GM23338 (cell line): Measurements from ENCODE around the gene ZNF622. TPM values are rescaled to one million over a fixed set of nuclear protein-coding genes. Genes with fewer than 3 reads are reported as not detected.

Experiments
- ATAC-seq: fragments of 200-7000 bp; cut with Tn5 transposase; 3 replicates; pipeline ENCODE4 v1.9.1; 2020
- DNase-seq: peaks from one replicate; pipeline ENCODE4 v3.0.0-alpha.2; 2015; ENCODE audit warnings: low spot score
- H2AFZ ChIP-seq: fragments of 200-600 bp; sonication (generic); 2 replicates; pipeline ENCODE4 v1.8.0; 2016; ENCODE audit warnings: antibody characterized with exemption, mild to moderate bottlenecking, moderate library complexity
- H3F3A ChIP-seq: fragments of 200-600 bp; sonication (generic); replicated peaks from 2 replicates; pipeline ENCODE4 v1.8.0; 2017; ENCODE audit warnings: antibody characterized with exemption, mixed run types, low read depth
- H3K27ac ChIP-seq: fragments of 200-600 bp; sonication (generic); 2 replicates; pipeline ENCODE4 v1.6.1; 2016; ENCODE audit warnings: low read depth
- H3K27me3 ChIP-seq: fragments of 200-600 bp; sonication (generic); 2 replicates; pipeline ENCODE4 v1.8.0; 2016; ENCODE audit warnings: mild to moderate bottlenecking, mixed run types, moderate library complexity; ENCODE audit not compliant: insufficient read depth
- H3K36me3 ChIP-seq: fragments of 200-600 bp; sonication (generic); 2 replicates; pipeline ENCODE4 v1.8.0; 2016; ENCODE audit warnings: mild to moderate bottlenecking; ENCODE audit not compliant: insufficient read depth
- H3K4me1 ChIP-seq: fragments of 200-600 bp; sonication (generic); 2 replicates; pipeline ENCODE4 v1.8.0; 2016; ENCODE audit warnings: mild to moderate bottlenecking, moderate library complexity; ENCODE audit not compliant: insufficient read depth
- H3K4me2 ChIP-seq: fragments of 200-600 bp; sonication (generic); 2 replicates; pipeline ENCODE4 v1.7.1; 2017; ENCODE audit warnings: mixed run types
- H3K4me3 ChIP-seq: fragments of 200-600 bp; sonication (generic); 2 replicates; pipeline ENCODE4 v1.6.1; 2016; ENCODE audit warnings: mixed run types
- H3K79me2 ChIP-seq: fragments of 200-600 bp; sonication (generic); replicated peaks from 2 replicates; pipeline ENCODE4 v1.8.0; 2017; ENCODE audit warnings: mild to moderate bottlenecking; ENCODE audit not compliant: insufficient read depth
- H3K9me2 ChIP-seq: fragments of 200-600 bp; sonication (generic); 2 replicates; pipeline ENCODE4 v1.8.0; 2017; ENCODE audit not compliant: insufficient read depth
- H4K20me1 ChIP-seq: fragments of 200-600 bp; sonication (generic); replicated peaks from 2 replicates; pipeline ENCODE4 v1.8.0; 2017; ENCODE audit warnings: mild to moderate bottlenecking; ENCODE audit not compliant: insufficient read depth
- H3K27ac Mint-ChIP-seq: 2 replicates; pipeline ENCODE4 v1.8.0; 2020; ENCODE audit warnings: inconsistent platforms, mild to moderate bottlenecking, moderate library complexity, mixed read lengths
- H3K27me3 Mint-ChIP-seq: 3 replicates; pipeline ENCODE4 v1.8.0; 2022; ENCODE audit warnings: low read depth, mild to moderate bottlenecking, moderate library complexity, mixed read lengths, inconsistent platforms; ENCODE audit not compliant: insufficient read depth, poor library complexity
- H3K36me3 Mint-ChIP-seq: 3 replicates; pipeline ENCODE4 v1.8.0; 2021; ENCODE audit warnings: low read depth, mild to moderate bottlenecking, inconsistent platforms, moderate library complexity, mixed read lengths
- H3K4me1 Mint-ChIP-seq: 3 replicates; pipeline ENCODE4 v1.8.0; 2020; ENCODE audit warnings: mild to moderate bottlenecking, inconsistent platforms, mixed read lengths
- H3K4me3 Mint-ChIP-seq: 3 replicates; pipeline ENCODE4 v1.8.0; 2021; ENCODE audit warnings: moderate library complexity, mild to moderate bottlenecking, inconsistent platforms, mixed read lengths
- H3K9me3 Mint-ChIP-seq: 3 replicates; pipeline ENCODE4 v1.8.0; 2020; ENCODE audit warnings: moderate library complexity, mild to moderate bottlenecking, inconsistent platforms, mixed read lengths
- CTCF ChIP-seq, 2 experiments: fragments of 200-600 bp in 1 of 2; sonication (generic) in 1 of 2; conservative IDR thresholded peaks; 2 replicates each; pipeline versions ENCODE4 v1.5.1 to v1.6.1; 2016 to 2017; ENCODE audit warnings: antibody characterized with exemption in 2 of 2, low read depth in 2 of 2, mild to moderate bottlenecking in 2 of 2, moderate library complexity in 1 of 2
- ETS1 ChIP-seq: IDR thresholded peaks from 2 replicates; pipeline ENCODE4 v1.6.1; 2016; ENCODE audit warnings: antibody characterized with exemption
- EZH2phosphoT487 ChIP-seq: fragments of 200-600 bp; sonication (generic); IDR thresholded peaks from one replicate; pipeline ENCODE4 v1.8.1; 2018; ENCODE audit warnings: antibody characterized with exemption; ENCODE audit not compliant: unreplicated experiment
- POLR2AphosphoS5 ChIP-seq: IDR thresholded peaks from 2 replicates; pipeline ENCODE4 v1.6.1; 2016; ENCODE audit warnings: antibody characterized with exemption, low read depth
- STAT1 ChIP-seq: IDR thresholded peaks from one replicate; pipeline ENCODE4 v1.6.1; 2016; ENCODE audit warnings: antibody characterized with exemption; ENCODE audit not compliant: unreplicated experiment
- ZNF114 ChIP-seq: fragments of 250-450 bp; sonication (Bioruptor Pico); IDR thresholded peaks from 2 replicates; pipeline ENCODE4 v1.5.0; 2020; ENCODE audit warnings: mild to moderate bottlenecking, moderate library complexity
- polyA plus RNA-seq: library from polyadenylated mRNA; unstranded; fragments of >200 nt; fragmentation: Nextera tagmentation; extraction: Ambion mirVana; gene quantifications from 2 replicates; pipeline ENCODE4 v1.2.1, GENCODE V29; 2016
- total RNA-seq: library from RNA; depleted of rRNA; stranded (reverse); fragments of >200 nt; shearing (Covaris generic); gene quantifications from 2 replicates; pipeline ENCODE4 v1.2.3, GENCODE V29; 2014
- TF ChIP-seq, protein P1 (sequence below): fragments of 250-450 bp; sonication (Bioruptor Pico); IDR thresholded peaks from 2 replicates; pipeline ENCODE4 v1.5.0; 2020; ENCODE audit warnings: mild to moderate bottlenecking, moderate library complexity

ZNF622 gene
- total and polyA plus RNA-seq, 2 experiments from 2014 or later = 20.1 to 30.7 TPM

GRCh38 chr5:16456103-16456832 is 9.3 kb downstream of the ZNF622 start:
- H3K9me3 Mint-ChIP-seq = no peaks in the 10 kb centered on the region
- no peak for TF ChIP-seq STAT1
- TF ChIP-seq, protein P1, sequence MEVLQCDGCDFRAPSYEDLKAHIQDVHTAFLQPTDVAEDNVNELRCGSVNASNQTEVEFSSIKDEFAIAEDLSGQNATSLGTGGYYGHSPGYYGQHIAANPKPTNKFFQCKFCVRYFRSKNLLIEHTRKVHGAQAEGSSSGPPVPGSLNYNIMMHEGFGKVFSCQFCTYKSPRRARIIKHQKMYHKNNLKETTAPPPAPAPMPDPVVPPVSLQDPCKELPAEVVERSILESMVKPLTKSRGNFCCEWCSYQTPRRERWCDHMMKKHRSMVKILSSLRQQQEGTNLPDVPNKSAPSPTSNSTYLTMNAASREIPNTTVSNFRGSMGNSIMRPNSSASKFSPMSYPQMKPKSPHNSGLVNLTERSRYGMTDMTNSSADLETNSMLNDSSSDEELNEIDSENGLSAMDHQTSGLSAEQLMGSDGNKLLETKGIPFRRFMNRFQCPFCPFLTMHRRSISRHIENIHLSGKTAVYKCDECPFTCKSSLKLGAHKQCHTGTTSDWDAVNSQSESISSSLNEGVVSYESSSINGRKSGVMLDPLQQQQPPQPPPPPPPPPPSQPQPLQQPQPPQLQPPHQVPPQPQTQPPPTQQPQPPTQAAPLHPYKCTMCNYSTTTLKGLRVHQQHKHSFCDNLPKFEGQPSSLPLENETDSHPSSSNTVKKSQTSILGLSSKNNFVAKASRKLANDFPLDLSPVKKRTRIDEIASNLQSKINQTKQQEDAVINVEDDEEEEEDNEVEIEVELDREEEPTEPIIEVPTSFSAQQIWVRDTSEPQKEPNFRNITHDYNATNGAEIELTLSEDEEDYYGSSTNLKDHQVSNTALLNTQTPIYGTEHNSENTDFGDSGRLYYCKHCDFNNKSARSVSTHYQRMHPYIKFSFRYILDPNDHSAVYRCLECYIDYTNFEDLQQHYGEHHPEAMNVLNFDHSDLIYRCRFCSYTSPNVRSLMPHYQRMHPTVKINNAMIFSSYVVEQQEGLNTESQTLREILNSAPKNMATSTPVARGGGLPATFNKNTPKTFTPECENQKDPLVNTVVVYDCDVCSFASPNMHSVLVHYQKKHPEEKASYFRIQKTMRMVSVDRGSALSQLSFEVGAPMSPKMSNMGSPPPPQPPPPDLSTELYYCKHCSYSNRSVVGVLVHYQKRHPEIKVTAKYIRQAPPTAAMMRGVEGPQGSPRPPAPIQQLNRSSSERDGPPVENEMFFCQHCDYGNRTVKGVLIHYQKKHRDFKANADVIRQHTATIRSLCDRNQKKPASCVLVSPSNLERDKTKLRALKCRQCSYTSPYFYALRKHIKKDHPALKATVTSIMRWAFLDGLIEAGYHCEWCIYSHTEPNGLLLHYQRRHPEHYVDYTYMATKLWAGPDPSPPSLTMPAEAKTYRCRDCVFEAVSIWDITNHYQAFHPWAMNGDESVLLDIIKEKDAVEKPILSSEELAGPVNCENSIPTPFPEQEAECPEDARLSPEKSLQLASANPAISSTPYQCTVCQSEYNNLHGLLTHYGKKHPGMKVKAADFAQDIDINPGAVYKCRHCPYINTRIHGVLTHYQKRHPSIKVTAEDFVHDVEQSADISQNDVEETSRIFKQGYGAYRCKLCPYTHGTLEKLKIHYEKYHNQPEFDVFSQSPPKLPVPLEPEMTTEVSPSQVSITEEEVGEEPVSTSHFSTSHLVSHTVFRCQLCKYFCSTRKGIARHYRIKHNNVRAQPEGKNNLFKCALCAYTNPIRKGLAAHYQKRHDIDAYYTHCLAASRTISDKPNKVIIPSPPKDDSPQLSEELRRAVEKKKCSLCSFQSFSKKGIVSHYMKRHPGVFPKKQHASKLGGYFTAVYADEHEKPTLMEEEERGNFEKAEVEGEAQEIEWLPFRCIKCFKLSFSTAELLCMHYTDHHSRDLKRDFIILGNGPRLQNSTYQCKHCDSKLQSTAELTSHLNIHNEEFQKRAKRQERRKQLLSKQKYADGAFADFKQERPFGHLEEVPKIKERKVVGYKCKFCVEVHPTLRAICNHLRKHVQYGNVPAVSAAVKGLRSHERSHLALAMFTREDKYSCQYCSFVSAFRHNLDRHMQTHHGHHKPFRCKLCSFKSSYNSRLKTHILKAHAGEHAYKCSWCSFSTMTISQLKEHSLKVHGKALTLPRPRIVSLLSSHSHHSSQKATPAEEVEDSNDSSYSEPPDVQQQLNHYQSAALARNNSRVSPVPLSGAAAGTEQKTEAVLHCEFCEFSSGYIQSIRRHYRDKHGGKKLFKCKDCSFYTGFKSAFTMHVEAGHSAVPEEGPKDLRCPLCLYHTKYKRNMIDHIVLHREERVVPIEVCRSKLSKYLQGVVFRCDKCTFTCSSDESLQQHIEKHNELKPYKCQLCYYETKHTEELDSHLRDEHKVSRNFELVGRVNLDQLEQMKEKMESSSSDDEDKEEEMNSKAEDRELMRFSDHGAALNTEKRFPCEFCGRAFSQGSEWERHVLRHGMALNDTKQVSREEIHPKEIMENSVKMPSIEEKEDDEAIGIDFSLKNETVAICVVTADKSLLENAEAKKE (CRISPR knock-in tag) = no peak
- no peak for TF ChIP-seq ETS1
- no peak for TF ChIP-seq ZNF114 (CRISPR knock-in tag)
- no peak for TF ChIP-seq EZH2phosphoT487
- peak; percentile 82 to 90 for TF ChIP-seq CTCF (conservative IDR thresholded peaks at IDR 0.05; ENCODE audit: low read depth in 2 of 2)
- no peak for TF ChIP-seq POLR2AphosphoS5
- no peak overlapping the region for H3K27ac Mint-ChIP-seq
- peaks cover 7% of the 10 kb centered on the region; the same call in 1 of the 3 replicates for H3K4me1 Mint-ChIP-seq
- H3K79me2 ChIP-seq = peaks cover 40% of the 10 kb centered on the region
- no peak overlapping the region for H3K27ac ChIP-seq
- H3K36me3 ChIP-seq = peaks cover 5% of the 10 kb centered on the region; the same call in 1 of the 2 replicates
- H2AFZ ChIP-seq = no peak overlapping the region
- H3K36me3 Mint-ChIP-seq = peaks cover 53% of the 10 kb centered on the region
- DNase-seq (peak; percentile 89), ATAC-seq (peak; percentile 73)
- no peaks in the 10 kb centered on the region for H3K4me1 ChIP-seq
- no peak overlapping the region for H3K4me2 ChIP-seq
- H3K4me3 ChIP-seq = no peak overlapping the region
- no peaks in the 10 kb centered on the region for H3F3A ChIP-seq
- no peaks in the 10 kb centered on the region for H3K27me3 ChIP-seq
- H3K9me2 ChIP-seq = no peaks in the 10 kb centered on the region
- H3K27me3 Mint-ChIP-seq = no peaks in the 10 kb centered on the region
- 0 out of 2 replicates have a peak, but pooled peaks cover 3% of the 10 kb centered on the region for H4K20me1 ChIP-seq
- no peak overlapping the region for H3K4me3 Mint-ChIP-seq
